Fibroblast of lung (primary cell): Measurements from ENCODE around the gene EVI5.

ENCODE experiments used
- EZH2 ChIP-seq: IDR thresholded peaks from 2 replicates; pipeline ENCODE4 v1.5.1; 2012; ENCODE audit warnings: low read length, control low read depth, mild to moderate bottlenecking; ENCODE audit errors: missing control alignments
- TF ChIP-seq, protein P1 (sequence below), 2 donors: IDR thresholded peaks in 1 of 2; conservative IDR thresholded peaks in 1 of 2; 1 replicate in 1 of 2; 2 replicates in 1 of 2; pipeline ENCODE4 v1.5.1; 2011 to 2012; ENCODE audit warnings: low read length in 2 of 2, control low read depth in 1 of 2, inconsistent platforms in 1 of 2, low read depth in 1 of 2, mild to moderate bottlenecking in 1 of 2

DNA sequence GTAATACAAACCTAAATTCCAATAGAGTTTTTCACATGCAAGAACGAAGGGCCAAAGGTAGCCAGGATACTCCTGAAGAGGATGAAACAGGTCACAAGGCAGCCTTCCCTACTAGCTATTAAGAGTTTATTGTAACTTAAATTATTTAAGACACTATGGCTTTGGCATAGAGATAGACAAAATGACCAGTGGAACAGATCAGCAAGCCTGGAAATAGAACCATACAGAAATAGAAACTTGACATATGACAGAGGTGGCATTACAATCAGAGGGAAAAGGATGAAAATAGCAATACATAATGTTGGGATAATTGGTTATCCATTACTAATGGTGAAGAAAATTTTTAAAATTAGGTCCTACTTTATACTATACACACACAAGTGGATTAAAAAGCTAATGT lies 314.7 kb downstream of the EVI5 start:
- TF ChIP-seq, protein P1, sequence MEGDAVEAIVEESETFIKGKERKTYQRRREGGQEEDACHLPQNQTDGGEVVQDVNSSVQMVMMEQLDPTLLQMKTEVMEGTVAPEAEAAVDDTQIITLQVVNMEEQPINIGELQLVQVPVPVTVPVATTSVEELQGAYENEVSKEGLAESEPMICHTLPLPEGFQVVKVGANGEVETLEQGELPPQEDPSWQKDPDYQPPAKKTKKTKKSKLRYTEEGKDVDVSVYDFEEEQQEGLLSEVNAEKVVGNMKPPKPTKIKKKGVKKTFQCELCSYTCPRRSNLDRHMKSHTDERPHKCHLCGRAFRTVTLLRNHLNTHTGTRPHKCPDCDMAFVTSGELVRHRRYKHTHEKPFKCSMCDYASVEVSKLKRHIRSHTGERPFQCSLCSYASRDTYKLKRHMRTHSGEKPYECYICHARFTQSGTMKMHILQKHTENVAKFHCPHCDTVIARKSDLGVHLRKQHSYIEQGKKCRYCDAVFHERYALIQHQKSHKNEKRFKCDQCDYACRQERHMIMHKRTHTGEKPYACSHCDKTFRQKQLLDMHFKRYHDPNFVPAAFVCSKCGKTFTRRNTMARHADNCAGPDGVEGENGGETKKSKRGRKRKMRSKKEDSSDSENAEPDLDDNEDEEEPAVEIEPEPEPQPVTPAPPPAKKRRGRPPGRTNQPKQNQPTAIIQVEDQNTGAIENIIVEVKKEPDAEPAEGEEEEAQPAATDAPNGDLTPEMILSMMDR (conservative IDR thresholded peaks at IDR 0.05 in 1 of 2, IDR thresholded peaks at IDR 0.05 in 1 of 2; ENCODE audit: low read depth in 1 of 2, low read length in 2 of 2), result no peak
- TF ChIP-seq EZH2, result no peak
